SK-N-MC (cell line): ENCODE data around the gene ZNF365.

Source experiments
- EZH2 ChIP-seq: fragments of 200-600 bp; sonication (generic); IDR thresholded peaks from one replicate; pipeline ENCODE4 v1.6.1; 2017; ENCODE audit warnings: antibody characterized with exemption
- POLR2AphosphoS5 ChIP-seq: IDR thresholded peaks from 2 replicates; pipeline ENCODE4 v1.6.1; 2012; ENCODE audit warnings: mild to moderate bottlenecking, low read depth, low read length, borderline replicate concordance

GRCh38 chr10:62426086-62426485, 51.9 kb downstream of the ZNF365 start:
- TF ChIP-seq POLR2AphosphoS5 (no peak), EZH2 (no peak)
